ENCODE measurements around the gene NRIP2.

The NRIP2 gene

DNA sequence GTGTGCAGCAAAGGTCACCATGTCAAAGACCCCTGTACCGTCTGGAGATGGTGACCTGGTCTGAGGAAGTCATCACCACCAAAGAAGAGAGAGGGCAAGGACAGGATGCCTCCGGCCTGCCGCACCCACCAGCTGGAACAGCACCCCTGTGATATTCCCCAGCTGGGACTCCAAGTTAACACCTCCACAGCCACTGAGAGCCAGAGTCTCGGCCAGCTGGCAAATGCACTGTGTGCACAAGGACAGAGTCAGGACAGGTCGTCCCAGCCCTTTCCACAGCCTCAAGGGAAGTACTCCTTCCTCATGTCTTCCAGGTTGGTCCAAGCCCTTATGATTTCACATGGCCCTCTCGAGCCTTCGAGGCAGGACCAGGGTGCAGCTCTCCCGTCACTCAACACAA lies 59.4 kb downstream of the NRIP2 start:
- DNase-seq (ENCODE audit: low spot score): no peak
